ENCODE results near the gene CTSK.

DNA sequence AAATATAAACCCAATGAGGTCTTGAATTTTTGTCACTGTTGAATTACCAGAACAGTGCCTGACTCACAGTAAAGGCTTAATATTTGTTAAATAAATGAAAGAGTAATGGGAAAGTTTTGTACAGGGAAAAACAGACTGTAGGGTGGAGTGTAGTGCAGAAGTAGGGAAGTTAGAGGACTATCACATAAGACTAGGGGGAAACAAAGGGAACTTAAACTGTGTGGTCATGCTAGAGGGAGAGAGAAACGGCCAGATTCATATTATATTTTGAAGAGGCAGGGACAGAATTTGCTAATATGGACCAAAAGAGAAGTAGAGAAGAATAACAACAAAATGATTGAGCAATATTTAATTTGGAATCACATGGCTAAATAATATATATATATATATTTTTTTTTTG, 14.8 kb downstream of the CTSK start:
- TF ChIP-seq, protein P1, sequence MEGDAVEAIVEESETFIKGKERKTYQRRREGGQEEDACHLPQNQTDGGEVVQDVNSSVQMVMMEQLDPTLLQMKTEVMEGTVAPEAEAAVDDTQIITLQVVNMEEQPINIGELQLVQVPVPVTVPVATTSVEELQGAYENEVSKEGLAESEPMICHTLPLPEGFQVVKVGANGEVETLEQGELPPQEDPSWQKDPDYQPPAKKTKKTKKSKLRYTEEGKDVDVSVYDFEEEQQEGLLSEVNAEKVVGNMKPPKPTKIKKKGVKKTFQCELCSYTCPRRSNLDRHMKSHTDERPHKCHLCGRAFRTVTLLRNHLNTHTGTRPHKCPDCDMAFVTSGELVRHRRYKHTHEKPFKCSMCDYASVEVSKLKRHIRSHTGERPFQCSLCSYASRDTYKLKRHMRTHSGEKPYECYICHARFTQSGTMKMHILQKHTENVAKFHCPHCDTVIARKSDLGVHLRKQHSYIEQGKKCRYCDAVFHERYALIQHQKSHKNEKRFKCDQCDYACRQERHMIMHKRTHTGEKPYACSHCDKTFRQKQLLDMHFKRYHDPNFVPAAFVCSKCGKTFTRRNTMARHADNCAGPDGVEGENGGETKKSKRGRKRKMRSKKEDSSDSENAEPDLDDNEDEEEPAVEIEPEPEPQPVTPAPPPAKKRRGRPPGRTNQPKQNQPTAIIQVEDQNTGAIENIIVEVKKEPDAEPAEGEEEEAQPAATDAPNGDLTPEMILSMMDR (IDR thresholded peaks at IDR 0.05): no peak
- TF ChIP-seq POLR2A (IDR thresholded peaks at IDR 0.05; ENCODE audit: low read depth): no peak
- no peak for TF ChIP-seq EP300 (IDR thresholded peaks at IDR 0.05)
- no peak for TF ChIP-seq POLR2AphosphoS5 (IDR thresholded peaks at IDR 0.05)

Measured in esophagus muscularis mucosa (tissue), 4 donors.